Lower leg skin (tissue), 3 donors: ENCODE data around the gene ARHGAP9.
"Not testable (repeated sequence)": the region's sequence is repeated elsewhere in the genome, so short reads cannot be mapped to it uniquely, and the experiment has no call there.

ENCODE experiments used
- CTCF ChIP-seq, 3 donors: fragments of 450-650 bp; IDR thresholded peaks; one replicate each; pipeline ENCODE4 v1.5.1; 2016; ENCODE audit warnings: antibody characterized with exemption in 3 of 3, mild to moderate bottlenecking in 3 of 3, moderate library complexity in 2 of 3
- POLR2A ChIP-seq, 2 donors: fragments of 450-650 bp; IDR thresholded peaks; one replicate each; pipeline ENCODE4 v1.6.1; 2016 to 2017; ENCODE audit warnings: antibody characterized with exemption in 2 of 2, mild to moderate bottlenecking in 1 of 2, moderate library complexity in 1 of 2

GRCh38 chr12:57441393-57441792 lies 38.3 kb downstream of the ARHGAP9 start:
- not testable (repeated sequence) for TF ChIP-seq CTCF, POLR2A (IDR thresholded peaks at IDR 0.05)
